DOHH2 (cell line): Measurements from ENCODE around the gene GNG4.

Experiments used
- EZH2phosphoT487 ChIP-seq: fragments of 200-600 bp; sonication (generic); IDR thresholded peaks from 2 replicates; pipeline ENCODE4 v1.6.1; 2017; ENCODE audit warnings: borderline replicate concordance, mild to moderate bottlenecking, antibody characterized with exemption, low read length, moderate library complexity, mixed read lengths
- TF ChIP-seq, protein P1 (sequence below): fragments of 200-600 bp; sonication (generic); IDR thresholded peaks from one replicate; pipeline ENCODE4 v1.5.1; 2014; ENCODE audit warnings: antibody characterized with exemption, mild to moderate bottlenecking, low read depth, low read length; ENCODE audit not compliant: poor library complexity, severe bottlenecking

DNA sequence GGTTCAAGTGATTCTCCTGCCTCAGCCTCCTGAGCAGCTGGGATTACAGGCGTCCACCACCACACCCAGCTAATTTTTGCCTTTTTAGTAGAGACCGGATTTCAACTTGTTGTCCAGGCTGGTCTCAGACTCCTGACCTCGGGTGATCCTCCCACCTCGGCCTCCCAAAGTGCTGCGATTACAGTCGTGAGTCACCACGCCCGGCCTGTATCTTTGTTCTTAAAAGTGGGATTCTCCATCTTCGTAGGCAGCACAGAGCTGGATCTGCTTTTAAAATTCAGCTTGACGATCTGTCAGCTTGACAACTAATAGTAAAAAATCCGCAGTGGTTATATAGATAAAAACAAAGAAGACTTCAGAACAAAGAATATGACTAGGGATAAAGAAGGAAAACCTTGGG lies 2.8 kb upstream of the GNG4 start:
- TF ChIP-seq, protein P1, sequence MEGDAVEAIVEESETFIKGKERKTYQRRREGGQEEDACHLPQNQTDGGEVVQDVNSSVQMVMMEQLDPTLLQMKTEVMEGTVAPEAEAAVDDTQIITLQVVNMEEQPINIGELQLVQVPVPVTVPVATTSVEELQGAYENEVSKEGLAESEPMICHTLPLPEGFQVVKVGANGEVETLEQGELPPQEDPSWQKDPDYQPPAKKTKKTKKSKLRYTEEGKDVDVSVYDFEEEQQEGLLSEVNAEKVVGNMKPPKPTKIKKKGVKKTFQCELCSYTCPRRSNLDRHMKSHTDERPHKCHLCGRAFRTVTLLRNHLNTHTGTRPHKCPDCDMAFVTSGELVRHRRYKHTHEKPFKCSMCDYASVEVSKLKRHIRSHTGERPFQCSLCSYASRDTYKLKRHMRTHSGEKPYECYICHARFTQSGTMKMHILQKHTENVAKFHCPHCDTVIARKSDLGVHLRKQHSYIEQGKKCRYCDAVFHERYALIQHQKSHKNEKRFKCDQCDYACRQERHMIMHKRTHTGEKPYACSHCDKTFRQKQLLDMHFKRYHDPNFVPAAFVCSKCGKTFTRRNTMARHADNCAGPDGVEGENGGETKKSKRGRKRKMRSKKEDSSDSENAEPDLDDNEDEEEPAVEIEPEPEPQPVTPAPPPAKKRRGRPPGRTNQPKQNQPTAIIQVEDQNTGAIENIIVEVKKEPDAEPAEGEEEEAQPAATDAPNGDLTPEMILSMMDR: no peak
- TF ChIP-seq EZH2phosphoT487: no peak
